Amygdala (tissue), 56 donors: ENCODE measurements around the gene TULP3.
"Not testable (repeated sequence)": the region's sequence is repeated elsewhere in the genome, so short reads cannot be mapped to it uniquely, and the experiment has no call there.

Source experiments
- DNase-seq, 56 donors: peaks; one replicate each; lab custom pipeline; 2025; lab: John Stamatoyannopoulos, UW

Gene TULP3, protein sequence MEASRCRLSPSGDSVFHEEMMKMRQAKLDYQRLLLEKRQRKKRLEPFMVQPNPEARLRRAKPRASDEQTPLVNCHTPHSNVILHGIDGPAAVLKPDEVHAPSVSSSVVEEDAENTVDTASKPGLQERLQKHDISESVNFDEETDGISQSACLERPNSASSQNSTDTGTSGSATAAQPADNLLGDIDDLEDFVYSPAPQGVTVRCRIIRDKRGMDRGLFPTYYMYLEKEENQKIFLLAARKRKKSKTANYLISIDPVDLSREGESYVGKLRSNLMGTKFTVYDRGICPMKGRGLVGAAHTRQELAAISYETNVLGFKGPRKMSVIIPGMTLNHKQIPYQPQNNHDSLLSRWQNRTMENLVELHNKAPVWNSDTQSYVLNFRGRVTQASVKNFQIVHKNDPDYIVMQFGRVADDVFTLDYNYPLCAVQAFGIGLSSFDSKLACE

GRCh38 chr12:2890388-2891239 is at the start of gene TULP3:
TSS of gene TULP3 (plus strand) at chr12:2890891. CDS start at chr12:2890948, 57 bp downstream.
- peak; percentile 92 to 100 (median 98) for DNase-seq

- peak in 1 of 56 donors; percentile 42 for DNase-seq
Observed at GRCh38 chr12:2841056-2841650, 49.5 kb upstream of the TULP3 start.

GRCh38 chr12:2842948-2843347 is 47.7 kb upstream of the TULP3 start:
- no peak for DNase-seq

DNA sequence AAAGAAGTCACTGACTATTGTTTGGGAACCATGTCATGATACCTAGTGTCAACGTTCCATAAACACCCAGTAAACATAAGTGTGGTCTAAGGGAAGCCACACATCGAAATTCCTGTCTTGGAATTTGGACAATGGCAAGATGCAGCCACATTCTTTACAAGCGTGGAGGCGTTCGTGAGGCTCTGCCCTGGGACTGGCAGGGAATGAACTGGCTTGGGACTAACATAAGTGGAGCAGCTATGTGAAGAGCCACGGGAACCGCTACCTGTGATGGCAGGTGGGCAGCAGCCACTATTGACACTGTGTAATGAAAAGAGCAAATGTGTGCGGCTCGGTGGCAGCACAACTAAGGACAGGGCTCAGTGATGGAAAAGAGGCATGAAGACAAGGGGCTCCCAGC is 45.9 kb upstream of the TULP3 start:
- no peak for DNase-seq

DNA sequence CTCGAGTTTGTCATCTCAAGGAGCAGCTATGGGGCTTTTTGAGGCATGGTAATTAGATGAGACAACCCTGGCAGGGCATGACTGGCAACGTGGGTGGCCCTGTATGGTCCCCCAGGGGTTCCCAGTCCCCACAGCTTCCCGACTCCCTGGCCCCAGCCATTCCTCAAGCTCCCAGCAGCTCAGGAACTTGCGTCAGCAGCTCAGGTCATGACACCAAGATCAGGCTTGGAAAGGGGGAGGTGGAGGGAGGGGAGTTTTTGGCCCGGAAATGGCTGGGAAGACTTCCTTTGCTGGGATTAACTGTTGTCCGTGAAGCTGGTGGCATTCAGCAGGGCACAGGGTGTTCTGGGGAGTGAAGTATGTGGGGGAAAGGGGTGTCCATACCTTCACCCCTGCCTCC is 45.4 kb upstream of the TULP3 start:
- no peak for DNase-seq

DNA sequence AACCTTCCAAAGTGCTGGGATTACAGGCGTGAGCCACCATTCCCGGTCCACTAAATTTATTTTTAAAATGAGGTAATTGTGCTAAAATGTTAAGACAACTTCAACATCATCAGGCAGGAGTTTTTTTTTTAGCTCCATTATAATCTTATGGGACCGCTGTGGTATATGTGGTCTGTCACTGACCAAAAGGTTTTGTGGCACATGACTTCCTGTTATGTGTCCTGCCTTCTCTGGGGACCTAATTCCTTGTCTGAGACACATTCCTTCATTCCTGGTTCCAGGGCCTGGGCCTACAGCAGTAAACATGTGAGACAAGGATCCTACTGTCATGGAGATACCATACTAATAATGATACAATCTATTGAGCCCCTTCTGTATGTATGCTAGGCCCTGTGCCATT is 38.8 kb upstream of the TULP3 start:
- DNase-seq, result no peak

DNA sequence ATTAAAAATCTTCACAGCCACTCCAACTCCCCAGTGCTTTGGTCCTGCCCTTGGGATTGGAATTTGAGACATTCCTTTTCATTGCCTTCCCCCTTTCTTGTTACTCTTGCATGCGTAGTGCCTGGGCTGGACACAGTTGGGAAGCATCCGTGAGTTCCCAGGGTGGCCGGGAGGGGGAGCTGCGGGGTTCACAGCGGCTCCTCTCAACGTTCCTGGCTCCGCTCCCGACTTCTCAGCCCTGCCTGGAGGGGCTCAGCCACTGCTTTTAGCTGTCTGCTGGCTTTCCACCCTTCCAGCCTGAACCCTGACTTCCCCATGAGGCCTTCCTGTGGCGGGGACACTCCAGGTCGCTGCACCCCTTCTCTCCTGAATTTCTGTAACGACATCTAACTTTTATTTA is 37.1 kb upstream of the TULP3 start:
- peak in 50 of 56 donors; percentile 10 to 89 (median 56) for DNase-seq

DNA sequence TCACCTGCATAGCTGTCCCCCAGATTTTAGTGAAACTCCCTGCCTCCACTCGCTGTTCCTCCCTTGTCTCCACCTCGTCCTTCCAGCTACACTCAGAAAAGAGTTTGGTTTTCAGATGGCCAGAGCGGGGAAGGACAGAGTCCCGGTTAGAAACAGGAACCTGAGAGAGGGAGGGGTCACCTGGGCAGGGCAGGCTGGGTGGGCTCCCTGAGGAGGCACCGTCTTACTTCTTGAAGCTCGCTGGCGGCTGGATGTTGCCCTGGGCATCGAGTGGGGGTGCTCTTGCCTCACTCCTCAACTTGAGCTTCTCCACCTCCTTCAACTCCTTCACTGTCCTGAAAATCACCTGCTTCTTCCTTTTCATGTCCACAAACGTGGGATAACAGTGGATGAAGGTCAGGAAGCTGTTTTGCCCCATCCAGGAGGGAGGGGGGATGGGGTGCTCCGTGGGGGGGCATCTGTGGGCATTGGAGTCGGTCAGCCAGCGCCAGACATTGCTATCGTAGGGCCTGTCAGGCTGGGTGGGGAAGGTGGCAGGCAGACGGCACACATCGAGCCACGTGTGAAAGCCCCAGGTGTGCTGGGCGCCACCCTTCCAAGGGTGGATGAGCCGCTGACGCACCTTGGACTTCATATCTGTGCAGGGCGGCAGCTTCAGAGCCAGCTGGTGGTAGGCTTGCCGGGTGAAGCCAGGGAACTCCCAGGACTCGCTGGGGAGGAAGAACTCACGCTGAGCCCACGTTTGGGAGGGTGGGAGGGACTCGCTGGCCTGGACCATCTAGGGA is 35.8 kb upstream of the TULP3 start:
- no peak for DNase-seq

DNA sequence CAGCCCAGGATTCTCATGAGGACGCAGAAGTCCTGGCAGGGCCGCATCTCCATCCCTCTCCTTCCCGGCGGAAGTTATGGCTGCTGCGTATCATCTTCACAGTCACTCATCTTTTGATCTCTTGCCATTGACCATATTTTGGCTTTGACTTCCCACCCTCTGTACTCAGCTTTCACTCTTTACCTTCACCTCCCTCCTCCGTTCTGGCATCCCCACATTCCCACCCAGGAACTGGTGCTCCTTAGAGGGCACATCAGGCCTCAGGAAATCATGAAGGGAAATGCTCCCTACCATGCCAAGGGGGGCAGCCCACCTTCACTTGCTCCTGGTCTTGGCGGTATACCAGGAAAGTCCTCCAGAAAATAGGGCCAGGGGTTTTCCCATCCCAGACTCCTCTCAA is 35.1 kb upstream of the TULP3 start:
- DNase-seq, result no peak

GRCh38 chr12:2856051-2856450 is 34.6 kb upstream of the TULP3 start:
- no peak for DNase-seq

GRCh38 chr12:2857021-2857431 is 33.7 kb upstream of the TULP3 start, which contains the start of gene TEX52:
TSS of gene TEX52 (minus strand) at chr12:2857039. CDS start at chr12:2857026, 13 bp downstream.
- DNase-seq, result no peak

DNA sequence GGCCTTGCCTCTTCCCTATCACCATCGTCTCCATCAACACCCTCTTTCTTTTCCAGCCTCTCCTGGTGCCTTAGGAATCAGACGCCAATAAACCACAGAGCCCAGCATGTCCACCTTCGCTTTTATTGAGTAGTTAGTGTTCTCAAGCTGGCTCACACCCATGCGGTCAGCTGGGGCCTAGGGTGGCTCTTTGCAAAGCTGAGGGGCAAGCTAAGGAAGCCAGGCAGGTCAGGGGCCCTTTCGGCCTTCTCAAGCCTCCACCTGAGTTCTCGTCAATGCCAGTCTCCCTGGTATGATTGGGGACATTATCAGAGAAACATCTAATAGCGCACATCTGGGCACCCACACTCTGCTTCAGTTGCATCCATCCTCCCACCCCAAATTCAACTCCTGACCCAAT is 33.1 kb upstream of the TULP3 start:
- DNase-seq, result no peak

DNA sequence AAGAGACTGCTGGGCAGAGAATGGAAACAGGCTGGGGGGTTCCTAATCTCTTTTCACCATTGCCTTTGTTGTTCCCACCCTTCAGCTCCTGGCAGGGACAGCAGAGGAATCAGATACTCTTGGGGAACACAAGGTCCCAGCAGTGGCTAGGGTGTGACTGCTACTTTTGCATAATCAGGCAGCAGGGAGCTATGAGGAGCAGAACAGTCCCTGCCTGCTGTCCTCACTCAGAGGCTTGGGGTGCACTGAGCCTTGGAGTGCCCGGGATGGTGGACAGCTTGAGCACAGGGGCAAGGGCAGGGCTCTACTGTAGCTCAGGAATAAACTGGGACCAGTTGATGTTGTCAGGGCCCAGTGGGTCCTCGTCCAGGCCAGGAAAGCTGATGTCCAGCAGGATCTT is 32.4 kb upstream of the TULP3 start:
- DNase-seq, result no peak

DNA sequence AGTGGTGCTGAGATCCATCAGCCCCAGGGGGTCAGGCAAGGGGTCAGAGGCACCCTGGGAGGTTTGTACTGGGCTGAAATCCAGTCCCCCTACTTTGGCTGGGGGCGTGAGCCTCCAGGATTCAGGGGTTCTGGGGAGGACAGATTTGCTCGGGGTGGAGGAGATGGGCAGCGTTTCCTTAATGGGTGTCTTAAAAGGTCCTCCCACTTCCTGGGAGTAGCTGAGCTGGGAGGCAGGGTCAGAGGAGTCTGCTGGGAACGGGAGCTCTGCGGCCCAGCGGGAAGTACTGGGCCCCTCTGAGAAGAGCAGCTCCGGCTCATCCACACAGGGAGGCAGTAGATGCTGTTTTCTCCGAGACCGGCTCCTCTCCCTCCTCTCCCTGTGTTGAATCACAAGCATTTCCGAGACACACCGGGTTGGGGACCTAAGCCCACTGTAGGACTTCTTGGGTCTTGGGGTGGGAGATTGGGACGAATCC is 31.7 kb upstream of the TULP3 start:
- no peak for DNase-seq

DNA sequence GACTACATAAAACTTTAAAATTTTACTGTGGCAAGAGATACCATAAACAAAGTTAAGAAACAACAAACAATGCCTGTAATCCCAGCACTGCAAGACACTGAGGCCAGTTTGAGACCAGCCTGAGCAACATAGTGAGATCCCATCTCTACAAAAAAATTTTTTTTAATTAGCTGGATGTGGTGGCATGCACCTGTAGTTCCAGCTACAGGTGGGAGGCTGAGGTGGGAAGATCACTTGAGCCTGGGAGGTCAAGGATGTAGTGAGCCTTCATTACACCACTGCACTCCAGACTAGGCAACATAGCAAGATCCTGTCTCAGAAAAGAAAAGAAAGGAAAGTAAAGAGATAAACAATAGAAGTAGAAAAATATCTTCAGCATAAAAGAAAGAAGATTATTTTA is 30.5 kb upstream of the TULP3 start:
- DNase-seq, result no peak

- no peak for DNase-seq
Observed at GRCh38 chr12:2862876-2863275, 27.8 kb upstream of the TULP3 start.

DNA sequence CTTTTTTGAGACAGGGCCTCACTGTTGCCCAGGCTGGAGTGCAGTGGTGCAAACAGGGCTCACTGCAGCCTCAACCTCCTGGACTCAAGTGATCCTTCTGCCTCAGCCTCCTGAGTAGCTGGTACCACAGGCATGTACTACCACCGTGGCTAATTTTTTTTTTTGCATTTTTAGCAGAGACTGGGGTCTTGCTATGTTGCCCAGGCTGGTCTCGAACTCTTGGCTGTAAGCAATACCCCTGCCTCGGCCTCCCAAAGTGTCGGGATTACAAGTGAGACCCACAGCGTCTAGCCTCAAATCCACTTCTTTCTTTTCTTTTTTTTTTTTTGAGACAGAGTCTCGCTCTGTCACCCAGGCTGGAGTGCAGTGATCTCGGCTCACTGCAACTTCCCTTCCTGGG is 27.3 kb upstream of the TULP3 start:
- DNase-seq, result not testable (repeated sequence)

- peak in 1 of 56 donors; percentile 2 for DNase-seq
Observed at GRCh38 chr12:2864198-2864597, 26.5 kb upstream of the TULP3 start.

- not testable (repeated sequence) for DNase-seq
Observed at GRCh38 chr12:2868986-2869632, 21.6 kb upstream of the TULP3 start.
